Astrocyte of the spinal cord (primary cell): ENCODE measurements around the gene EFCAB11.

Experiments
- DNase-seq: peaks from one replicate; pipeline ENCODE4 v3.0.0; 2011; ENCODE audit warnings: low read depth, low spot score
- H3K4me3 ChIP-seq: 2 replicates; pipeline ENCODE4 v1.5.1; 2011; ENCODE audit warnings: low read depth, mild to moderate bottlenecking, low read length, moderate library complexity
- in situ Hi-C: cut with HindIII; loops from 2 replicates; pipeline ENCODE4 v1.10.0; 2017; ENCODE audit warnings: low sequenced_read_pairs
- TF ChIP-seq, protein P1 (sequence below): IDR thresholded peaks from 2 replicates; pipeline ENCODE4 v1.5.1; 2012; ENCODE audit warnings: low read depth, mild to moderate bottlenecking, low read length, inconsistent platforms

EFCAB11 gene

DNA sequence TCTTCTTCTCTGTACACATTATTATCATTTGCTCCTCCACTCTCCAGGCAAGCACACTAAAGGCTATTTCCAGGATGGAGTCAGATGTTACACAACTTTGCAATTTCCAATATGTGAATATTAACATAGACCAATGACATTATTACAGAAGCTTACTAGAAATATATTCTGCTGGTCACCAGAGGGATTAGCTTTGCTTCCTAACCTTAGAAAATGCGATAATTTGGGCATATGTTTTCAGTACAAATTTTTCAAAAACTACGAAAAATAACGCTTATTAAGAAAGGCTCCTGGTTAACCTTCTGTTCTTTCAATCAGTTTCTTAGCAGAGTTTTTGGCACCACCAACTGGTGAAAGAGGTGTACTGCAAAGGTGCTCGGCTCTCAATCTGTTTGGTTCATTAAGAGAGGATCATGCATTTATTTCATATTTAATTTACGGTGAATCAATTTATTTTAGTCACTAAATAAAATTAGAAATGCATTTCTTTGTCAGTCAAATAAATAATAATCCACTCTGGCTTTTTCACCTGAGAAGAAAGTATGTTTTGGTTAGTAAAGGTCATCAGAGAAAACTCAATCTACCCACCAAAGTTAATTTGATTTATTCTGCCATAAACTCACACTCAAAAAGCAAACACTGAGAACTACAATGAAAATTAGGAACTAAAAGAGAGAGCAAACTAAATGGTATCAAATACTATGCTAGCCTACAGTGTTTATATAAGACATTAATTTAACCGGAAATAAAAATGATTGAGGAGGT is 39.2 kb downstream of the EFCAB11 start:
- H3K4me3 ChIP-seq, result no peak overlapping the region
- in situ Hi-C loops, result no loop called here
- peak; percentile 83 for DNase-seq
- TF ChIP-seq, protein P1, sequence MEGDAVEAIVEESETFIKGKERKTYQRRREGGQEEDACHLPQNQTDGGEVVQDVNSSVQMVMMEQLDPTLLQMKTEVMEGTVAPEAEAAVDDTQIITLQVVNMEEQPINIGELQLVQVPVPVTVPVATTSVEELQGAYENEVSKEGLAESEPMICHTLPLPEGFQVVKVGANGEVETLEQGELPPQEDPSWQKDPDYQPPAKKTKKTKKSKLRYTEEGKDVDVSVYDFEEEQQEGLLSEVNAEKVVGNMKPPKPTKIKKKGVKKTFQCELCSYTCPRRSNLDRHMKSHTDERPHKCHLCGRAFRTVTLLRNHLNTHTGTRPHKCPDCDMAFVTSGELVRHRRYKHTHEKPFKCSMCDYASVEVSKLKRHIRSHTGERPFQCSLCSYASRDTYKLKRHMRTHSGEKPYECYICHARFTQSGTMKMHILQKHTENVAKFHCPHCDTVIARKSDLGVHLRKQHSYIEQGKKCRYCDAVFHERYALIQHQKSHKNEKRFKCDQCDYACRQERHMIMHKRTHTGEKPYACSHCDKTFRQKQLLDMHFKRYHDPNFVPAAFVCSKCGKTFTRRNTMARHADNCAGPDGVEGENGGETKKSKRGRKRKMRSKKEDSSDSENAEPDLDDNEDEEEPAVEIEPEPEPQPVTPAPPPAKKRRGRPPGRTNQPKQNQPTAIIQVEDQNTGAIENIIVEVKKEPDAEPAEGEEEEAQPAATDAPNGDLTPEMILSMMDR, result peak; percentile 95

DNA sequence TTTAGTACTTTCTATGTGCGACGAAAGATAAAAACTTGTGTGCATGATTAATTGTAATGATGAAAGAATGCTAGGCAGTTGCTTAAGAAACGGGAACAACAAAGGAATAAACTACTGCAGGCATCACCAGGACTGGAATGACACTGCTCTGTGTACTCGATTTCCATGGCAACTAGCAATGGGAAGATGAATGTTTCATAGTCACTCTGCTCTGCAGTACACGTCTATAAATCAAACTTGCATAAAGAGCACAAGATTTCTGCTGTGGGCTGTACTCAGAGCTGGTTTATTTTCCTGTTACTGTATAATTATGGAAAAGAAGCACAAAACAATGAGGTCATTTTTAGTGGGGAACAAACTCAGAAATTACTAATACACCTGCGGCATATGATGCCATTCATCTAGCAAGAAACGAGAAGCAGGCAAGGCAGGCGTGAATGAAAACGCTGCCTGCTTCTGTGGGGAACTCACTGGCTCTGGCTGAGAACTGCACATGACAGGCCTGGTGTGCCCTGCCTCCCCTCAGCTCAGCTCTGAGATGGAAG is 41.8 kb downstream of the EFCAB11 start:
- DNase-seq, result peak; percentile 96
- in situ Hi-C loops, result no loop called here
- no peak overlapping the region for H3K4me3 ChIP-seq
- TF ChIP-seq, protein P1, result no peak

DNA sequence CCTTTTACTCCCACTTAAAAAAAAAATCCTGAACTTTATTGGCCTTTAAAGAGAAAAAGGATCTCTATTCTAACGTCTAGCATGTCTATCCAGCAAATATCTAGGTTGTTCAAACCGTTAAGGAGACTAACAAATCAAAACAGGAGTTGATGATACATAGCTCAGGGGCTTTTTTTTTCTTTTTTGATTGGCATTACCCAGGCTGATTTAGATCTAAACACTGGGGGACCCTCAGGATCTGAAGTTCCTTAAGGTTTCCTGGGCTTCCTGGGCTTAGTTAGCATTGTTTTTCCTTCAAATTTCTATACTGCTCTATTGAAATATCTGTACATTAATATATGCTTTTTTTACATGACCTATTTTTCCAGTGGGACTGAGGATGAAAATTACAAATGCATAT is 42.3 kb downstream of the EFCAB11 start:
- DNase-seq, result no peak
- in situ Hi-C loops, result no loop called here
- no peak overlapping the region for H3K4me3 ChIP-seq
- TF ChIP-seq, protein P1, result no peak

DNA sequence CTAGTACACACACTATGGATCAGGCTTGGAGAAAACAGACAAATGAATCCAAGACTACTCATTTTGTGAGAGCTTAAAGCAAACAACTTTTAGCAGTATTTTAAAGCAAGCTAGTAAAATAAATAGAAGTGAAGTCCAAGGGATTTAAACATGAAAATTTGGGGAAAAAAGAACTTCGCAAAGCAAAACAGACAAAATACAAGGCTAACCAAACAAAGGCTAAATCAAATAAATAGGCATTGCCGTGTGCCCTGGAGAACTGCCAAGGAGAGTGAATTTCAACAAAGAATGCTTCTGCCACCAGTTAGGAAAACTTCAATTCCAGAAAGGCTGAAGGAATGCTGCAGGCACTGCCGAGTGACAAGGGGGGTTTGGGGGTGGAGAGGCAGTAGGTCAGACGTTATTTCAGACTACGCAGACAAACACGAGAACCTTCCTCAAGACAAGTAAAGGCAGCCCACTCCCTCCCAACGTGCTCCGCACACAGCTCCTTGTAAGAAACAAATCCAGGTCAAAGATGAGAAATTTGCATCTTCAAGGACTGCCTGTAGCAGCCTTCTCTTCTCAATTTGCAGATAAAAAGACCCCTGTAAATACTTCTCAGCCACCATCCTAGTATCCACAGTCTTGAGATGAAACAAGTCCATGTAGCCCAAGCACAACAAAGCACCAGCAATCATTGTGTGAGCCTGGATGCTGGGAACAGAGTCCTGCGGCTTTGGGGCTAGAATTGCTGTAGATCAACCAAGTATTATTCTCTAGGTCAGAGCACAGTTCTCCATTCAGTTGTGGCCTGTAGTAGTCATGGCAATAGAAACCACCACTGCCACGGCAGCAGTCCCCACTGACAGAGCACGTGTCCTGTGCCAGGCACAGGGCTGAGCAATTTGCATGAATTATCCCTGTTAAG is 43.3 kb downstream of the EFCAB11 start:
- in situ Hi-C loops, result no loop called here
- peak; percentile 86 for DNase-seq
- no peak overlapping the region for H3K4me3 ChIP-seq
- TF ChIP-seq, protein P1, result no peak

DNA sequence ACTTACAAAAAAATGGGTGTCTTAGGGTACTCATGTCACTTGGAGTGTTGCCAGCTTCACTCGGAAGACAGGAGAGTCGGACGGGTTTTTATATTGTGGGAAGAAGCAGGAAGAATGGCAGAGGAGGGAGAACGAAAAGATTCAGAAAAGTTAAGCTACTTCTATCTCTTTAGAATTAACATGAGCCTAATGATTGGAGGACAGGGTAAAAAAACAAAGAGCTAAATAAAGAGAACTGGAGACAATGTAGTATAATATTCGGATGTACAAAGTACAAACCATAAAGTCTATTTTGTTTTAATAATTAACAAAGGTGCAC is 43.9 kb downstream of the EFCAB11 start:
- no peak for DNase-seq
- TF ChIP-seq, protein P1, result no peak
- in situ Hi-C loops, result no loop called here
- H3K4me3 ChIP-seq, result no peak overlapping the region

DNA sequence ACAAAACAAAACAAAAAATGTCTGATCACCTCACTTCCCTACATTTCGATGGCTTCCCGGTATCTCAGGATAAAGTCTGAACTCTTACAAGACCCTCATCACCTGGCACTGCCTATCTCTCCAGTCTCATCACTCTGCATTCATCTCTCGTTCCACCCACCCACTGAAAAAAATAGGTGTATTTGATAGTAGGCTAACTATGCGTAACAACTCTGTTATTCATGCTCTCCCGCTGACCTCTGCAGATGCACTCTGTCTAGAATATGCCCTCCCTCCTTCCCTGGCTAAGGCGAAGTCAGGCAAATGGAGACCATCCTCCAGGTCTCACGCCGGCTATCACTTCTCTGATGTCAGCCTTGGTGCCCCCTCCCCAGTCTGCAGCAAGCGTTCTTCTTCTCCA is 44.9 kb downstream of the EFCAB11 start:
- H3K4me3 ChIP-seq, result no peak overlapping the region
- TF ChIP-seq, protein P1, result no peak
- in situ Hi-C loops, result no loop called here
- no peak for DNase-seq
